Stimulated activated CD4-positive, alpha-beta T cell treated with anti-CD3 and anti-CD28 coated beads, Interleukin-4, amount 100 ng/mL, for 24 hours (primary cell): ENCODE measurements around the gene C2CD2L.
A peak's percentile ranks its signal among the peaks of the same experiment; 100 is the strongest.
"Not testable (repeated sequence)": the region's sequence is repeated elsewhere in the genome, so short reads cannot be mapped to it uniquely, and the experiment has no call there.

ENCODE experiments used
- DNase-seq: peaks from one replicate; pipeline ENCODE4 v3.0.0-alpha.2; 2020

Gene C2CD2L

DNA sequence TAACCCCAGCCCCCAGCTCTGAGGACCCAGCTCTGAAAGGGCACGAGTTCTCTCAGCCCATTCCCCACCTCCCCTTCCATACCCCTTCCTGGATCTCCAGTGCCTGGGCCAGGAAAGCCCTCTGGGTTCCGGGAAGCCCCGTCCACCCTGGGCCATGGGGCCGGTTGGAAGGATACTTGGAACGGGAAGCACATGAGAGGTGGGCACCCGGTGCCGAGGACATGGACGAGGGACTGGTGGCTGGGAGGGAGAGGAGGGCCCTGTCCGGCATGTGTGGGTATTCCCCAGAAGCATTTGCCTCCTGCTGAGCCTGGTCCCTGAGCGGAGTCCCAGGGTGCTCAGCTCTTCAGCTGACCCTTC, 9.1 kb downstream of the C2CD2L start:
- no peak for DNase-seq

DNA sequence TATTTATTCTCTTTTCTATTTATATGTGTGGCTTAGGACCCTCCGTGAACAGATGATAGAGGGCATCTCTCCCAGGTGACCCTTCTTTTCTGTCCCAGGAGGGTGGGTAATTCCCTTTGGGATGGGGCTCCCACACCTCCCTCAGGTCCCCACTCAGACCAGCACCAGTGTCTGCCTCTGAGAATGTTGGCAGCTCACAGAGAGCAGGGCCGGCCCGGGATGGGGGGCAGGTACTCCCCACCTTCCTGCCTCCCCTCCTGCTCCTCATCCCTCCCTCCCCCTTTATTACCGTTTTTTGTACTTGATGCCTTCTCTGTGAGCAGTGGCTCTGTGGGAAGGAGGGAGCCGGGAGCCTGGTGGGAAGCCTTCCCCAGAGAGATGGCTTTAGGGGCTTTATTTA, 9.5 kb downstream of the C2CD2L start:
- DNase-seq = no peak

DNA sequence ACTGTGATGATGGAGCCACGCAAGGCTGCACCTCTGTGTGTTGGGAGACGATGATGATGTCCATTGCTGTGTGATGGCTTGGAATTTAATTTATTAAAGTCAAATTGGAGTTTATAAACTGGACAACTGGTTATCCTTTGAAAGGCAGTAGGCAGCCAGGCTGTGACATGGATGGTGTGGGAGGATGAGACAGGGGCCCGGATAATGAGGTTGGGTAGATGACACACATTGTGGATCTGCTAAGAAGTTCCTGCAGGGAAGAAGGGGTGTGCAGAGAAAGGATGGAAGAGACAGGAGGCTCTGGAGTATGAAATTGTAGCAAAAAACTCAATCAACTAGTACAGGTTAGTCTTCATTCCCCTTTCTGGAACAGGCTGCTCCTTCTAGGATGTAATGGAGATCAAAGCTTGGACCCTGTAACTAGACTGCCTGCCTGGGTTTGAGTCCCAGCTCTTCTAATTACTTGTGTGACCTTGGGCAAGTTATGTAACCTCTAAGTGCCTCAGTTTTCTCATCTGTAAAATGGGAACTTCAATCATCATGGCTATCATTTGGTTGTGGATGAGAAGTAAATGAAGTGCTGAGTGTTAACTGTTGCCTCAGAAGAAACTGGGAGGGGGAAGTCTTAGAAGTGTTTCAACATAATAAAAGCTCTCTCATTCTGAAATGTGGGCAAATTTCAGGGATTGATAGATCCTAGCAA, 10.0 kb downstream of the C2CD2L start:
- no peak for DNase-seq

DNA sequence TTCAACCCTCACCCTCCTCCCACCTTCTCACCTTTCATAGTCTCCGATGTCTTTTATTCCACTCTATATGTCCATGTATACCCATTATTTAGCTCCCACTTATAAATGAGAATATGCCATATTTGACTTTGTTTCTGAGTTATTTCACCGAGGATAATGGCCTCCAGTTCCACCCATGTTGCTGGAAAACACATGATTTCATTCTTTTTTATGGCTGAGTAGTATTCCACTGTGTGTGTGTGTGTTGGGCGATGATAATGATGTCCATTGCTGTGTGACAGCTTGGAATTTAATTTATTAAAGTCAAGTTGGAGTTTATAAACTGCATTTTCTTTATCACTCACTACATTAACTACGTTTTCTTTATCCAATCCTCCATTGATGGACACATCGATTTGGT, 11.1 kb downstream of the C2CD2L start:
- no peak for DNase-seq

DNA sequence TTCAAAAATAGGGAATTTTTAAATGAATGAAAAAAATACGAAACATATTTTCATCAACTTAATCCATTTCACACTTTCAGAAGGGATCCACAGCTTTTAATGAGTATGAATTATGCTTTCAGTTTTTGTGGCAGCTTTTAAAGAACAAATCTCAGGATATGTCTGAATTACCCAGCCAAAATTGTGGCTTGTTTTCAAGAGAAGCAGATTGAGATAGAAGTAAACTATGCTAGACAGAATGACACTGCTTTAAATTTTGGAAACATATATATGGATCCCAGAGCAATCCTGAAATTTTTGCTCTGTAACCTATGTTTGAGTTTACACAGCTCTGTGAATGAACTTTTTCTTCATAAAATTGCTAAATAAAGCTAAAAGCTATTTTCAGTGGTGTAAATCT, 11.8 kb downstream of the C2CD2L start:
- DNase-seq = no peak

DNA sequence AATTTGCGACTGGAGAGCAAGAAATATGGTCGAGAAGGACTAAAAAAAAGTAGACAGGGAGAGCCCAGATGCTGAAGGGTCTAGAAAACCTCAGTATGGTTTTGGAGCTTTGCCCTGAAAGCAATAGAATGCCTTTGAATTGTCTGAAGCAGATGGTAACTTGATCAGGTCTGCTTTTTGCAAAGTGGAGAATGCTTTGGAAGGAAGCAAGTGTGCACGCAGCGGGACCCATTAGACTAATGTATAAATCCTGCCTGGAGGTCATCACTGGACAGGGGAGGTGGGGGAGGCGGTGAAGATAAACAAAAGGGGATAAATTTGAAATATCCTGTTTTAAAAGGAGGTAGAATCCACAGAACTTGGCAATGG, 13.5 kb downstream of the C2CD2L start:
- DNase-seq = no peak

DNA sequence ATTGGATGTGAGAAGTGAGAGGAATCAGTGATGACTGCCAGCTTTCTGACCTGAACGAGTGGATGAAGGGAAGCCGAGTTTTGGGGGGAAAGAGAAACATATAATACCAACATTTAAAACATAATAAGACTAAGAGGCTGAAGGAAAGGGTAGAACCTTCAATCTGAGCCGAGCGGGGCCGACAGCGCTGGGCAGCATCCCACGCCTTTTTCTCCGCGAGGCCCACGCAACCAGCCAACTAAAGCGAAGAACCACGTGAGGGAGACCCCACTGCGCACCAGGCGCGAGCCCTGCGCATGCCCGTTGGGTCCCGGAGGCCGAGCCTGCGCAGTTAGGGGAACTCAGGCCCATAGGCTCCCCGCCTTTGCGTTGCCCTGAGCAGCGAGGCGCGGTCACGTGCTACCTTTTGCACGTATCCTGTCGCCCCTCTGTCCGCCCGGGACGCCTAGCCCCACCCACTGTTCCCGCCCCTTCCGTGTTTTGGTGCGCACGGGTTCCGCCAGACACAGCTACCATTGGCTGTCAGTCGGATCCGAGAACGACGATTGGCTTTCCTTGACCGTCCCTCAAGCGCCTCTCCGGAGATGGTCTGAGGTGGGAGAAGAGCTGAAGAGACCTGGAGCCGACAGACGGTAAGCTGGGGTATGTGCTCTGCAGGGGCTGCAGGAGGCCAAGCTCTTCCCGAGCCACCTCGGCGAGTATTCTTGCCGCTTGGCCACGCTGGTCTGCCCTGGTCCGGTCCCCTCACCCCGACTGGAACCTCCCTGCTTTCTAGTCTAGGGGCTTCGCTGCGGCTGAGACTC, 14.1 kb downstream of the C2CD2L start, which contains the start of gene HINFP:
TSS of gene HINFP (plus strand) at position 573 of the 803 bp plus-strand sequence. CDS start 5,365 bp downstream, outside the sequence.
- peak; percentile 100 for DNase-seq

DNA sequence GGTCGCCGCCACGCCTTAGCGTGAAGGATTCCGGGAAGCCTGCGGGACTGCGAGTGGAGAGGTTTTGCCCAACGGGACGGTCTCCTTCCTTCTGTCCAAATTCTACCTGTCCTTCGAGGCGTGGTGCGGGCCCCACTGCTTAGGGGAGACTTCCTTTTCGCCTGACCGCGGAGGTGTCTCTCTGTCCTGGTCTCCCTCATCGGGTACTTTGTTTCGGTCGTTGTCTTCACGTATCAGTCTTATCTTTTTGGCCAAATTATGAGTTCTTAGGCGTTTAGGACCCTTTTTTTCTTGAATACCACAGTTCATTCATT, 14.6 kb downstream of the C2CD2L start:
- no peak for DNase-seq

DNA sequence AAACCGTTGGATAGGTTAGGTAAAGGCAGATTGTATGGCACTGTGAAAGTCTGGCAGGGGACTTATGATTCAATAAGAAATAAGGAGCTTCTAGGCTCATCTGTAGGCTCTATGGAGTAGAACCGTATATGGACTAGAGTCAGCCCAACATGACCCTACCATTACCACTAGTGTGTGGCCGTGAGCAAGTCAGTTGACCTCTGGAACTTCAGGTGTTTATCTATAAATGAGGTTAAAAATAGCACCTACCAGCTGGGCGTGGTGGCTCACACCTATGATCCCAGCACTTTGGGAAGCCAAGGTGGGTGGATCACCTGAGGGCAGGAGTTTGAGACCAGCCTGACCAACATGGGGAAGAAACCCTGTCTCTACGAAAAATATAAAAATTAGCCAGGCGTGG, 18.7 kb downstream of the C2CD2L start:
- no peak for DNase-seq

DNA sequence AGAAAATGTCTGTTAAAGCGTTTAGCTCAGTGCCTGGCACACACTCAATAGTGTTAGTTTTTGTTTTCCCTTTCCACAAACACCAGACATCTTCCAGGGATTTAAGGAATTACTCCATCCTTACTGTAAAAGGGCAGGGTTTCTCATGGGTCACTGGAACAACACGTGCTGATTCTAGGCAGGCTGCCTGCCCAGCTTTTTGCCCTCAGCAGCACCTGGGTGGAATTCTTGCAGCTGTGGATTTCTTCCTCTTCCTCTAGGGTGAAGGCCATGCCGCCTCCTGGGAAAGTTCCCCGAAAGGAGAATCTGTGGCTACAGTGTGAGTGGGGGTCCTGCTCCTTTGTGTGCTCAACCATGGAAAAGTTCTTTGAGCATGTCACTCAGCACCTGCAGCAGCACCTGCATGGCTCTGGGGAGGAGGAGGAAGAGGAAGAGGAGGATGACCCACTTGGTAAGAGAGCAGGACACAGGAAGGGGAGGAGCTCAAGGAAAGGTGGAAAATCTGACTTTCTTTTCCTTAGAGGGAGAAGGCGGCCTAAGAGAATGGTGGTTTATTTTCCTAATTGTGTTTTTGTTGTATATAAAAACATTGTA, 19.6 kb downstream of the C2CD2L start:
- DNase-seq = no peak

DNA sequence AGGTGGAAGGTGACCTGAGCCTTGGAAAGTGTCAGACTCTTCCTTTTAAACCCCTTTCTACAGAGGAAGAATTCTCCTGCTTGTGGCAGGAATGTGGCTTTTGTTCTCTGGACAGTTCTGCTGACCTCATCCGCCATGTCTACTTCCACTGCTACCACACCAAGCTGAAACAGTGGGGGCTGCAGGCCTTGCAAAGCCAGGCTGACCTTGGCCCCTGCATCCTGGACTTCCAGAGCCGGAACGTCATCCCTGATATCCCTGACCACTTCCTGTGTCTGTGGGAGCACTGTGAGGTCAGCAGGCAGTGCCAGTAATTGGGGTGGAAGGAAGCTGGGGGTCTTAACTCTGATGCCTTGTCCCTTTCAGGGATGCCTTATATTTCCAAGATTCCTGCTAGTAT, 23.5 kb downstream of the C2CD2L start:
- DNase-seq = no peak

DNA sequence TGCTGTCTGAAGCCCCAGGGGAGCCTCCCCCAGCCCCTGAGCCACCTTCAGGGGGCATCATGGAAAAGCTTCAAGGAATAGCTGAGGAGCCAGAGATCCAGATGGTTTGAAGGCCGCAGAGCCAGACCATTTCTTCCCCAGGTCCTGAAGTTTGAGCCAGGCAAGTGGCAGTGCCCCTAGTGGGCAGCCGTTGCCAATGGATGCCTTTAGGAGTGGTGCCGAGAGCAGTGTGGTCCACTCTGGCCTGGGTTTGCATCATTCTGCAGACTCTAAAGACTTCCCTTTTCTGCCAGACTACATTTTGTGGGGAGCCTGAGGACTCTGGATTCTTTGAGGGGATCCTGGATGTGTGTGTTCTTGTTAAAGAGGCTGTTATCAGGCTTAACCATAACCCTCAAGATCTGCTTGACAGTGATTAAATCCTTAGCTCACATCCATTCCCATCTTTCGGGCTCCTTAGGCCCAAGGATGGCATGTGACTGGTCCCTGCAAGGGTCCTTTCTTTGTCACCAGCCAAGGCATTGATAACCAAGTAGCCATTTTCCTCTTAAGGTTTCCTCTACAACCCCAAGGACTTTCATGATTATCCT, 27.3 kb downstream of the C2CD2L start:
- DNase-seq = no peak

DNA sequence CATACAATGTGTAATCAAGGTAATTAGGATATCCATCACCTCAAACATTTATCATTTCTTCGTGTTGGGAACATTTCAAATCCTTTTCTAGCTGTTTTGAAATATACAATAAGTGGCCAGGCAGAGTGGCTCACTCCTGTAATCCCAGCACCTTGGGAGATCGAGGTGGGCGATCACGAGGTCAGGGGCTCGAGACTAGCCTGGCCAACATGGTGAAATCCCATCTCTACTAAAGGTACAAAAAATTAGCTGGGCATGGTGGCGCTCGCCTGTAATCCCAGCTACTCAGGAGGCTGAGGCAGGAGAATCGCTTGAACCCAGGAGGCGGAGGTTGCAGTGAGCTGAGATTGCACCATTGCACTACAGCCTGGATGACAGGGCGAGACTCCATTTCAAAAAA, 32.1 kb downstream of the C2CD2L start:
- not testable (repeated sequence) for DNase-seq

DNA sequence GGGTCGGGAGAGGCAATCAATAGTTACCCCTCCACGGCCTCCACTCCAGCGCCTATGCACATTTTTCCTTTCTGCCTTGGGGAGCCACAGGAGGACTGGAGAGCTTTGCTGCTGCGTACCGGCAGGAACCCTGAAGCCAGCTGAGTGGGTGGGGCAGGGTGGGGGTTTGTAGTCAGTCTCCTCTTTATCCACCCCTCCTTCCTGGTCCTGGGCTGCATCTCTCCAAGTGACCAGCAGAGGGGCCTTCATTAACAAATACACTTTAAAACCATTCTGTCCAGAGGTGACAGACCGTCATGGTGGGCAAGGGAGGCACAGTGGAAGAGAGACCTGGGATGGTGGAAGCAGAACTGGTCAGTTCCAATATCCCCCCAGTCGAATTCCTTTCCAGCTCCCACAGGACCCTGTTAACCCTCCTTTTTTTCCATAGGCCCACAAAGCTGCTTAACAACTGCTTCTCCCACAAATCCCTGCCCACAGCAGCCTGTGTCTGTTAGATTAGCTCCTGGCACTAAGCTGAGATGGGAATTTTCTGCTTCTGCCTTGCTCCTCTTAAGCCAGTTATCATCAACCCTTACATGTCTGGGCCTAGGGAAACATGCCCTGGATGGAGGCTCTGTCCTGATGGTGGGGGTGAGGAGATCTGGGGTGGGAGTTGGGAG, 37.8 kb downstream of the C2CD2L start:
- DNase-seq = peak; percentile 20

DNA sequence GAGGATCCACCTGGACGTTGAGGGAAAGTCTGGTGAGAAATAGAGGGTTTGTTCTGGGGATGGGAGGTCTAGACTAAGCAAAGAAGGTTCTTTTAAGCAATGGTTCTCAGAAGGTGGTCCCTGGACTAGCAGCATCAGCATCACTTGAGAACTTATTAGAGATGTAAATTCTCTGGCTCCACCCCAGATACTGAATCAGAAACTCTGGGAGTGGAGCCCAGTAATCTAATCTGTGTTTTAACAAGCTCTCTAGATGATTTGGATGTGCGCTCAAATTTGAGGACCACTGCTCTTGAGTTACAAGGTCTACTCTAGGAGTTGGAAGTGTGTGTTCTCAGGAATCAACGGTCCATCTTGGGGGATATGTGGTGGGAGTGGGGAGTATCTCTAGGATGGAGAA, 38.4 kb downstream of the C2CD2L start:
- no peak for DNase-seq

DNA sequence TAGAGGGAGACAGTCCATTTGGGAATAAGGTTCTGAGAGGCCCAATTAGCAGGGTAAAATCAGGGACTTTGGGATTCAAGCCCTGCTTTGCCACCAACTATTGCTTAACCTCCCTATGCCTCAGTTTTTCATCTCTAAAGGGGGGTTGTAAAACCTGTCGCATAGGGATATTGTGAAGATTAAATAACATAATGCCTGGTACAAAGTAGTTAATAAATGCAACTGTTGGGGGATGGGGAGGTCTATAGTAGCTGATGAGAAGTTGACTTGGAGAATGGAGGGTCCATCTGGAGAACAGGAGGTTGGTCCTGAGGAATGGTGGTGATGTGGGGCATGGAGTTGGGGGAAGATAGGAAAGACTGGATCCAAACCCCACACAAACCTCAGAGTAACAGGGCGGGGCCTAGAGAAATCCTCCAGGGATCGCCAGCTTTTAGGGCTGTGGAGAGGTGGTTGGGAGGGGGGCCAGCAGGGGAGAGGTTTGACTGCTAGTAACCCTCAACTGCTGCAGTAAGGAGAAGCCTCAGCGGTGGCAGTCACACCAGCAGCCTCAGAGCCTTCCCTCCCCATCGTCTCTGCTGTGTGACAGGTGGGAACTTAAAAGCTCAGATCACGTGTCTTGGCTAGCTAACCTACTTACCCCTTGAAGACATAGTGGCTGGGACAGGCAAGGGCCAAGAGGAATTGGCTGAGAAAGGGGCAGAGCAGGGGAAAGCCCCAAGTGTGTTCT, 40.6 kb downstream of the C2CD2L start:
- no peak for DNase-seq

DNA sequence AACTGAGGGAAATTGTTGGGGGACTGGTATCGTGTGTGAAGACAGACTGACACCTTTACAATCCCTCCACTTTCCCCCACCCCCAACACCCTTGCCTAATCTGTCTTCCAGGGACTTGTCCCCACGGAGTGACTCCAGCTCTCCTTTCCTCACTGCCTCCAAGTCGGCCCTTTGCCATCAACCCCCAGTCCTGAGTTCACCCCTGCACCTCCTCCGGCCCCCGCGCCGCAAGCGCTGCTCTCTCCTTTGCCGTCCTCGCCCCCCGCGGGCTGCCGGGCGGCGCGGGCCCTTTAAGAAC, 41.5 kb downstream of the C2CD2L start:
- no peak for DNase-seq

DNA sequence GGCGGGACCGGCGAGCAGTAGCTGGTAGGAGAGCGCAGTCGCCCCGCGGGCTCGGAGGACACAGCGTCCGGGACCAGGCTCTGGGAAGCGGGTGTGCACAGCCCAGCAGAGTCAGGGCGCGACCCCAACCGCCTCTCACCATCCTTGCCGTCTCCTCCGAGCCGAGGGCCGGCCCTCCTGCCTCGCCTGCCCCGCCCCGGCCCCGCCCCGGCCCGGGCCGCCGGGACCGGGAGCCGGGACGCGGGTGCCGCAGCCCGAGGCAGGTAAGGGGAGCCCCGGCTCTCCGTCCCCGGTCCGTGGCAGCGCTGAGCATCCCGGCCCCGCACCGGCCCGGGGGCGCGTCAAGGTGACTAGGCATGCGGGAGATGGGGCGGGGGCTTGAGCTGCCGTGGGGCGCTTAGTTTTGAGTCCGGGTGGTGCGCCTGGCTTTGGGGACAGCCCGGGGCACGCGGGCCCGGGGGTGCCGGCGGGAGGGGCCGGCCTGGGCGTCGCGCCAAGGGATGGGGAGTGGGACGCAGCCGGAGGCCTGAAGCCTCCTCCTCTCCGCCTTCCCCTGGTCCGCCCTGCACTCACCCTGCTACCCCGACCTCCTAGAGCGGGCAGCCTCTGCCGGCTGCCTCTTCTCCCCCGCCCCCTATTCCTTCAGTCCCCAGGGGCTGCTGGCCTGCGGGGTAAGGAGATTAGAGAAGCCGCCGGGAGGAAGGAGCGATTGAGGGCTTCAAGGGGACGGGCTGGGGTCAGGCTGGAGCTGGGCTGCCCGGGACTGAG, 42.1 kb downstream of the C2CD2L start, which contains the start of gene ABCG4:
TSS of gene ABCG4 (plus strand) at position 35 of the 768 bp plus-strand sequence. CDS start 914 bp downstream, outside the sequence.
- peak; percentile 12 for DNase-seq

DNA sequence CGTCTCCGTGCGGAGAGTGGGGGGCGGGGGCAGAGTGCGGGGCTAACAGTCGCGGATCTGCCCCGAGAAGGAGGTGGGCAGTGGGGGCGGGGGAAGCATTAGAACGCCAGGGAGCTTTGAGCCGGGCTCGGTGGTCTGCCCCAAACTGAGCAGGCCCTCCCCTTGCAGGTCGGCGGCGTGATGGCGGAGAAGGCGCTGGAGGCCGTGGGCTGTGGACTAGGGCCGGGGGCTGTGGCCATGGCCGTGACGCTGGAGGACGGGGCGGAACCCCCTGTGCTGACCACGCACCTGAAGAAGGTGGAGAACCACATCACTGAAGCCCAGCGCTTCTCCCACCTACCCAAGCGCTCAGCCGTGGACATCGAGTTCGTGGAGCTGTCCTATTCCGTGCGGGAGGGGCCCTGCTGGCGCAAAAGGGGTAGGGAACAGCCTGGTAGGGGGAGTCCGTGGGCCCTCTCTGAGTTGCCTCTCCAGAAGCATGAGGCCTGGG, 42.7 kb downstream of the C2CD2L start:
- DNase-seq = no peak

DNA sequence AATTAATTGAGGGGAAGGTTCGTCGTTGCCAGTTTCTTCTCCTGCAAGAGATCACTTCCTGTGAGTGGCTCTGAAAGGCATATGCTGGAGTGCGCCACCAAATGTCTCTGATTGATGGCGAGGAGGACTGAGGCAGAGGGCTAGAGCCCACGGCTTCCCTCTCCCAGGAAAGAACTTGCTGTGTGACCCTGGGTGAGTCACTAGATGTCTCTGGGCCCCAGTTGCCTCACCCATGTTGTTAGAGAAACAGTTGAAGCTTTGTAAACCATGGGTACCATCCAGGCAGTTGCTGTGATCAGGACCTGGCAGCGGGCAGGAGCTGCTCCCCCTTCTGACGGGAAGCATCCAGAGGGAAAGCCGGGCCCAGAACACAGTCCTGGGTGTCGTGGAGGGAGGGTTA, 44.9 kb downstream of the C2CD2L start:
- DNase-seq = no peak

DNA sequence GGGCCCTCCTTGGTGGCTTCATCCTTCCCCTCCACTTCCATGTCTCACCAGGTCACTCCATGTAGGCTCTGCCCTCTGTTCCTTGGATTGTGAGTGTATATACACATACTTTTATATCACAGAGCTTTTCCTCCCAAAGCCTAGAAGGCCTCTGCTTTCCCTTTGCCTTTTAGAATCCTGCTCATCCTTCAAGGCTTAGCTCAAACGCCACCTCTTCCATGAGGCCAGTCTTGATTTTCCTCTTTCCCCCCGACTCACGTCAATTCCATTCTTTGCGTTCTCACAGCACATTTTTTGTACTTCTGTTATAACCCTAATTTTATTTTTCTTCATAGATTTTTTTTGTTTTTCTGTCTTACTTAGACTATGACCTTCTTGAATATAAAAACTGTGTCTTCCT, 45.5 kb downstream of the C2CD2L start:
- no peak for DNase-seq
